GM12878 (cell line): ENCODE results near the gene AGMAT. TPM values are rescaled to one million over a fixed set of nuclear protein-coding genes. Genes with fewer than 3 reads are reported as not detected.
A peak's percentile ranks its signal among the peaks of the same experiment; 100 is the strongest.

Experiments
- ATAC-seq: fragments of 200-7000 bp; cut with Tn5 transposase; 3 replicates; pipeline ENCODE4 v1.9.1; 2020; ENCODE audit warnings: mild to moderate bottlenecking, moderate library complexity
- BruUV-seq: library from RNA; stranded (reverse); fragments of 400-500 nt; replicated peaks from 2 replicates; lab custom pipeline; 2021; lab: Mats Ljungman, UMichigan
- CTCF ChIA-PET: fragments of 300-600 bp; sonication (Branson Sonifier 250); formaldehyde crosslinking; extraction: SDS; loops from one replicate; lab custom pipeline; 2021; ENCODE audit warnings: inconsistent platforms; lab: Yijun Ruan, JAX
- POLR2A ChIA-PET: fragments of 350-600 bp; formaldehyde crosslinking; extraction: SDS; loops from one replicate; lab custom pipeline; 2021; ENCODE audit warnings: inconsistent platforms; lab: Charles Lee
- RAD21 ChIA-PET: fragments of 300-600 bp; sonication (Branson Sonifier 250); formaldehyde crosslinking; loops from one replicate; lab custom pipeline; 2023; ENCODE audit warnings: antibody characterized with exemption; ENCODE audit not compliant: unreplicated experiment; lab: Charles Lee
- SMC1A ChIA-PET: fragments of 300-600 bp; sonication (Branson Sonifier 250); formaldehyde crosslinking; loops from one replicate; lab custom pipeline; 2023; ENCODE audit not compliant: unreplicated experiment, uncharacterized antibody; lab: Charles Lee
- DNase-seq: peaks from one replicate; pipeline ENCODE4 v3.0.0-alpha.2; 2011; ENCODE audit warnings: low read depth, low spot score
- FAIRE-seq: peaks from 3 replicates; lab custom pipeline; 2011; peaks lifted over from hg19 to GRCh38; lab: Jason Lieb, UNC
- H2AFZ ChIP-seq: 2 replicates; pipeline ENCODE4 v1.6.0; 2011; ENCODE audit warnings: low read depth, low read length, control low read depth; ENCODE audit not compliant: control insufficient read depth
- H3K27ac ChIP-seq: 2 replicates; pipeline ENCODE4 v1.5.1; 2011; ENCODE audit warnings: control low read depth; ENCODE audit not compliant: control insufficient read depth, insufficient read depth
- H3K27me3 ChIP-seq, 2 experiments: replicated peaks in 1 of 2; 2 replicates each; pipeline versions ENCODE4 v1.6.0 to v1.6.1; 2011; ENCODE audit warnings: low read length in 1 of 2; ENCODE audit not compliant: control insufficient read depth in 2 of 2, insufficient read depth in 2 of 2
- H3K36me3 ChIP-seq, 2 experiments: 2 replicates each; pipeline ENCODE4 v1.5.1; 2011; ENCODE audit warnings: low read length in 1 of 2; ENCODE audit not compliant: control insufficient read depth in 2 of 2, insufficient read depth in 2 of 2
- H3K4me1 ChIP-seq: 2 replicates; pipeline ENCODE4 v1.6.1; 2011; ENCODE audit warnings: mild to moderate bottlenecking, low read length, moderate library complexity, mixed read lengths; ENCODE audit not compliant: control insufficient read depth, insufficient read depth
- H3K4me2 ChIP-seq: 2 replicates; pipeline ENCODE4 v1.6.0; 2011; ENCODE audit warnings: control low read depth; ENCODE audit not compliant: control insufficient read depth, insufficient read depth
- H3K4me3 ChIP-seq: fragments of 200-600 bp; sonication (generic); 2 replicates; pipeline ENCODE4 v1.5.1; 2016
- H3K79me2 ChIP-seq: 2 replicates; pipeline ENCODE4 v1.6.0; 2011; ENCODE audit warnings: low read length; ENCODE audit not compliant: control insufficient read depth, insufficient read depth
- H3K9ac ChIP-seq: 2 replicates; pipeline ENCODE4 v1.8.0; 2011; ENCODE audit warnings: low read length, control low read depth, mixed read lengths; ENCODE audit not compliant: control insufficient read depth, insufficient read depth
- H3K9me3 ChIP-seq: replicated peaks from 3 replicates; pipeline ENCODE4 v1.5.1; 2011; ENCODE audit warnings: mild to moderate bottlenecking, low read length; ENCODE audit not compliant: control insufficient read depth, insufficient read depth
- H4K20me1 ChIP-seq: 2 replicates; pipeline ENCODE4 v1.6.0; 2011; ENCODE audit not compliant: control insufficient read depth, insufficient read depth
- CEBPB ChIP-seq, 2 experiments: fragments of 150-350 bp in 1 of 2; IDR thresholded peaks; 2 replicates each; pipeline ENCODE4 v1.6.1; 2012 to 2014; ENCODE audit warnings: low read depth in 2 of 2, low read length in 2 of 2, borderline replicate concordance in 1 of 2, inconsistent platforms in 1 of 2
- CHD2 ChIP-seq: IDR thresholded peaks from 2 replicates; pipeline ENCODE4 v1.6.1; 2011; ENCODE audit warnings: low read depth, low read length, improper control_type of control experiment, borderline replicate concordance
- CREB1 ChIP-seq: IDR thresholded peaks from 2 replicates; pipeline ENCODE4 v1.6.1; 2012; ENCODE audit warnings: low read depth, mild to moderate bottlenecking, inconsistent platforms
- ELK1 ChIP-seq: IDR thresholded peaks from 2 replicates; pipeline ENCODE4 v1.6.1; 2012; ENCODE audit warnings: low read depth, low read length, improper control_type of control experiment
- EZH2 ChIP-seq: IDR thresholded peaks from 2 replicates; pipeline ENCODE4 v1.6.1; 2012; ENCODE audit warnings: low read depth, mild to moderate bottlenecking, control low read depth, inconsistent platforms, low read length, borderline replicate concordance; ENCODE audit not compliant: control insufficient read depth
- NBN ChIP-seq: fragments of 450-650 bp; IDR thresholded peaks from 2 replicates; pipeline ENCODE4 v1.6.1; 2016
- NFYA ChIP-seq: IDR thresholded peaks from 2 replicates; pipeline ENCODE4 v1.6.1; 2011; ENCODE audit warnings: low read depth, mild to moderate bottlenecking, low read length, improper control_type of control experiment, borderline replicate concordance
- NKRF ChIP-seq: fragments of 450-650 bp; conservative IDR thresholded peaks from 2 replicates; pipeline ENCODE4 v1.6.1; 2017; ENCODE audit warnings: mild to moderate bottlenecking, moderate library complexity
- NR2F1 ChIP-seq: fragments of 450-650 bp; conservative IDR thresholded peaks from 2 replicates; pipeline ENCODE4 v1.6.1; 2017; ENCODE audit warnings: mild to moderate bottlenecking
- POLR2AphosphoS2 ChIP-seq: IDR thresholded peaks from 2 replicates; pipeline ENCODE4 v1.6.1; 2011; ENCODE audit warnings: low read depth, mild to moderate bottlenecking, low read length, improper control_type of control experiment, moderate library complexity
- RUNX3 ChIP-seq: IDR thresholded peaks from 2 replicates; pipeline ENCODE4 v1.6.1; 2012; ENCODE audit warnings: low read length, inconsistent platforms
- SP1 ChIP-seq: IDR thresholded peaks from one replicate; pipeline ENCODE4 v1.6.1; 2011; ENCODE audit warnings: low read depth, low read length
- STAT1 ChIP-seq: fragments of 450-650 bp; conservative IDR thresholded peaks from 2 replicates; pipeline ENCODE4 v1.6.1; 2014; ENCODE audit warnings: antibody characterized with exemption, mild to moderate bottlenecking
- TBL1XR1 ChIP-seq: IDR thresholded peaks from 2 replicates; pipeline ENCODE4 v1.6.1; 2012; ENCODE audit warnings: low read depth, low read length, improper control_type of control experiment
- WGBS: methylation state at CpG from one replicate; pipeline ENCODE4 v1.1.6; 2016; ENCODE audit warnings: low lambda C conversion rate; ENCODE audit not compliant: insufficient replicate concordance, insufficient coverage; ENCODE audit errors: missing lambda C conversion rate; 5-methylcytosine and 5-hydroxymethylcytosine counted together
- in situ Hi-C: fragments of 300-500 bp; cut with MboI; formaldehyde crosslinking; loops from 9 replicates; pipeline ENCODE4 v1.14.3; 2018; ENCODE audit warnings: mixed read lengths
- intact Hi-C: fragments of 100-400 bp; cut with micrococcal nuclease; formaldehyde crosslinking; loops from one replicate; pipeline ENCODE4 v1.14.2; 2022; ENCODE audit not compliant: unreplicated experiment
- polyA plus RNA-seq, 11 experiments: library from polyadenylated mRNA; depleted of rRNA in 4 of 11; unstranded in 6 of 11; stranded (reverse) in 5 of 11; fragments of >200 nt; fragmentation: Nextera tagmentation in 4 of 11; fragmentation: Illumina TruSeq in 1 of 11; extraction: Ambion mirVana in 4 of 11; extraction: Trizol in 1 of 11; gene quantifications; 1 replicate in 1 of 11; 2 replicates in 10 of 11; pipeline versions ENCODE4 v1.2.1 to v1.2.3, GENCODE V29; 2011 to 2016; ENCODE audit warnings: inconsistent platforms in 2 of 11, missing spikeins in 2 of 11, low read depth in 1 of 11
- small RNA-seq: library from RNA; depleted of rRNA; stranded (forward); fragments of <200 nt; gene quantifications from one replicate; pipeline ENCODE3, GENCODE V24; 2014
- total RNA-seq, 4 experiments: library from RNA; depleted of rRNA in 3 of 4; stranded (reverse); fragments of >200 nt in 3 of 4; fragmentation: Illumina TruSeq in 1 of 4; extraction: Trizol in 1 of 4; gene quantifications; 2 replicates each; pipeline versions ENCODE4 v1.2.1 to v1.2.3, GENCODE V29; 2013 to 2021

The AGMAT gene
- total and polyA plus RNA-seq, 10 of the 15 experiments (the other 5 are each of a cell fraction or from before 2014, with no cell fraction given) = 0.47 to 7.9 (median 4.7) TPM

GRCh38 chr1:15522551-15522950 lies 62.3 kb downstream of the AGMAT start:
- DNase-seq = no peak
- Histone ChIP-seq H3K79me2 (peaks cover 12% of the 10 kb centered on the region), H3K4me1 (peaks cover 9% of the 10 kb centered on the region; the same call in 1 of the 2 replicates)
- intact Hi-C loops = loop anchor here (10.0 kb wide), 2 partner anchors 322 to 452 kb away; partner anchors contain the start of genes SPEN and ZBTB17
- ChIA-PET RAD21 (no interaction called here), POLR2A (no interaction called here)
- no peak for TF ChIP-seq NKRF
- no peak for TF ChIP-seq NBN
- no peak for TF ChIP-seq POLR2AphosphoS2
- no peak for TF ChIP-seq TBL1XR1
- TF ChIP-seq CREB1 = no peak
- TF ChIP-seq CEBPB (IDR thresholded peaks at IDR 0.05; ENCODE audit: borderline replicate concordance in 1 of 2, low read depth in 2 of 2, low read length in 2 of 2) = no peak
- no peak for TF ChIP-seq STAT1
- no peak for TF ChIP-seq RUNX3
- TF ChIP-seq SP1 = no peak
- no peak for TF ChIP-seq CHD2
- TF ChIP-seq NR2F1 = no peak
- TF ChIP-seq NFYA = no peak
- no peak for TF ChIP-seq EZH2
- TF ChIP-seq ELK1 = no peak
- TF ChIP-seq, all 136 proteins: peak for 0
- FAIRE-seq (no peak), ATAC-seq (no peak)
- peak overlapping the region; percentile 82; the same call in 1 of the 2 replicates for H3K4me2 ChIP-seq
- ChIA-PET SMC1A (no interaction called here), CTCF (no interaction called here)
- no peak overlapping the region for H3K4me3 ChIP-seq
- no peaks in the 10 kb centered on the region for H3K36me3 ChIP-seq
- H3K9me3 ChIP-seq = no peaks in the 10 kb centered on the region
- no peak overlapping the region for H3K9ac ChIP-seq
- no peaks in the 10 kb centered on the region for H4K20me1 ChIP-seq
- BruUV-seq = no TSS peak
- no peaks in the 10 kb centered on the region for H3K27me3 ChIP-seq
- WGBS = 100% methylated on average over 4 of the region's 4 CpGs
- H2AFZ ChIP-seq = no peak overlapping the region
- in situ Hi-C loops = no loop called here
- no peak overlapping the region for H3K27ac ChIP-seq

Small RNAs within 50 kb of the gene (small RNA-seq; reads per million reads assigned to genes)
- gene CD24P1 (not detected), gene RNU7-179P (not detected), gene SCARNA21B (not detected)

Other genes starting within 250 kb of the AGMAT start
Only the 7 nearest of the 12 such genes appear.
- not detected in 2 replicates for gene CTRC, start 146.6 kb downstream of the AGMAT start, total RNA-seq (2014; rRNA removed)
- not detected in 2 replicates for gene CTRC, start 146.6 kb downstream of the AGMAT start, total RNA-seq (2014; rRNA removed; fragmentation: Illumina TruSeq; extraction: Trizol)
- gene CTRC, start 146.6 kb downstream of the AGMAT start, total RNA-seq (2021) = 1.5 and 1.9 TPM in 2 replicates
- gene CTRC, start 146.6 kb downstream of the AGMAT start, polyA plus RNA-seq (2011; rRNA removed) = not detected in 2 replicates
- gene CTRC, start 146.6 kb downstream of the AGMAT start, polyA plus RNA-seq (2014; fragmentation: Illumina TruSeq; extraction: Trizol) = 0.79 TPM in 1 of 2 replicates, not detected in the other
- not detected for gene CTRC, start 146.6 kb downstream of the AGMAT start, polyA plus RNA-seq (2014; fragmentation: Nextera tagmentation; extraction: Ambion mirVana)
- 0.03 TPM in 1 of 2 replicates, not detected in the other for gene CTRC, start 146.6 kb downstream of the AGMAT start, polyA plus RNA-seq (2014; rRNA removed)
- not detected for gene CTRC, start 146.6 kb downstream of the AGMAT start, polyA plus RNA-seq (2016; fragmentation: Nextera tagmentation; extraction: Ambion mirVana)
- not detected in 2 replicates for gene CELA2A, start 128.3 kb downstream of the AGMAT start, total RNA-seq (2014; rRNA removed)
- not detected in 2 replicates for gene CELA2A, start 128.3 kb downstream of the AGMAT start, total RNA-seq (2014; rRNA removed; fragmentation: Illumina TruSeq; extraction: Trizol)
- 0.90 and 1.5 TPM in 2 replicates for gene CELA2A, start 128.3 kb downstream of the AGMAT start, total RNA-seq (2021)
- not detected in 2 replicates for gene CELA2A, start 128.3 kb downstream of the AGMAT start, polyA plus RNA-seq (2011; rRNA removed)
- not detected in 2 replicates for gene CELA2A, start 128.3 kb downstream of the AGMAT start, polyA plus RNA-seq (2014; fragmentation: Illumina TruSeq; extraction: Trizol)
- gene CELA2A, start 128.3 kb downstream of the AGMAT start, polyA plus RNA-seq (2014; fragmentation: Nextera tagmentation; extraction: Ambion mirVana) = not detected
- gene CELA2A, start 128.3 kb downstream of the AGMAT start, polyA plus RNA-seq (2014; rRNA removed) = not detected in 2 replicates
- not detected for gene CELA2A, start 128.3 kb downstream of the AGMAT start, polyA plus RNA-seq (2016; fragmentation: Nextera tagmentation; extraction: Ambion mirVana)
- not detected in 2 replicates for gene CELA2B, start 108.9 kb downstream of the AGMAT start, total RNA-seq (2014; rRNA removed)
- not detected in 2 replicates for gene CELA2B, start 108.9 kb downstream of the AGMAT start, total RNA-seq (2014; rRNA removed; fragmentation: Illumina TruSeq; extraction: Trizol)
- gene CELA2B, start 108.9 kb downstream of the AGMAT start, total RNA-seq (2021) = 0.27 TPM in 1 of 2 replicates, not detected in the other
- not detected in 2 replicates for gene CELA2B, start 108.9 kb downstream of the AGMAT start, polyA plus RNA-seq (2011; rRNA removed)
- not detected in 2 replicates for gene CELA2B, start 108.9 kb downstream of the AGMAT start, polyA plus RNA-seq (2014; fragmentation: Illumina TruSeq; extraction: Trizol)
- not detected for gene CELA2B, start 108.9 kb downstream of the AGMAT start, polyA plus RNA-seq (2014; fragmentation: Nextera tagmentation; extraction: Ambion mirVana)
- gene CELA2B, start 108.9 kb downstream of the AGMAT start, polyA plus RNA-seq (2014; rRNA removed) = not detected in 2 replicates
- not detected for gene CELA2B, start 108.9 kb downstream of the AGMAT start, polyA plus RNA-seq (2016; fragmentation: Nextera tagmentation; extraction: Ambion mirVana)
- gene CASP9, start 60.8 kb downstream of the AGMAT start, total RNA-seq (2014; rRNA removed) = 7.6 and 8.7 TPM in 2 replicates
- 6.3 and 6.5 TPM in 2 replicates for gene CASP9, start 60.8 kb downstream of the AGMAT start, total RNA-seq (2014; rRNA removed; fragmentation: Illumina TruSeq; extraction: Trizol)
- 8.5 and 10.8 TPM in 2 replicates for gene CASP9, start 60.8 kb downstream of the AGMAT start, total RNA-seq (2021)
- 10.1 and 14.6 TPM in 2 replicates for gene CASP9, start 60.8 kb downstream of the AGMAT start, polyA plus RNA-seq (2011; rRNA removed)
- gene CASP9, start 60.8 kb downstream of the AGMAT start, polyA plus RNA-seq (2014; fragmentation: Illumina TruSeq; extraction: Trizol) = 7.9 and 8.2 TPM in 2 replicates
- gene CASP9, start 60.8 kb downstream of the AGMAT start, polyA plus RNA-seq (2014; fragmentation: Nextera tagmentation; extraction: Ambion mirVana) = 1 to 10 TPM; 2.7 to 3.9 TPM
- 8.8 and 9.8 TPM in 2 replicates for gene CASP9, start 60.8 kb downstream of the AGMAT start, polyA plus RNA-seq (2014; rRNA removed)
- 1 to 10 TPM; 7.2 to 7.6 TPM for gene CASP9, start 60.8 kb downstream of the AGMAT start, polyA plus RNA-seq (2016; fragmentation: Nextera tagmentation; extraction: Ambion mirVana)
- gene DNAJC16, start 58.2 kb downstream of the AGMAT start, total RNA-seq (2014; rRNA removed) = 12.2 and 12.7 TPM in 2 replicates
- gene DNAJC16, start 58.2 kb downstream of the AGMAT start, total RNA-seq (2014; rRNA removed; fragmentation: Illumina TruSeq; extraction: Trizol) = 9.4 and 10.3 TPM in 2 replicates
- 10.3 and 11.8 TPM in 2 replicates for gene DNAJC16, start 58.2 kb downstream of the AGMAT start, total RNA-seq (2021)
- 8.6 and 10.6 TPM in 2 replicates for gene DNAJC16, start 58.2 kb downstream of the AGMAT start, polyA plus RNA-seq (2011; rRNA removed)
- gene DNAJC16, start 58.2 kb downstream of the AGMAT start, polyA plus RNA-seq (2014; fragmentation: Illumina TruSeq; extraction: Trizol) = 8.5 and 10.7 TPM in 2 replicates
- gene DNAJC16, start 58.2 kb downstream of the AGMAT start, polyA plus RNA-seq (2014; fragmentation: Nextera tagmentation; extraction: Ambion mirVana) = 1 to 10 TPM; 2.4 to 4.4 TPM
- 7.0 and 7.1 TPM in 2 replicates for gene DNAJC16, start 58.2 kb downstream of the AGMAT start, polyA plus RNA-seq (2014; rRNA removed)
- 1 to 10 TPM; 6.8 to 6.9 TPM for gene DNAJC16, start 58.2 kb downstream of the AGMAT start, polyA plus RNA-seq (2016; fragmentation: Nextera tagmentation; extraction: Ambion mirVana)
- 24.1 TPM in 2 replicates for gene DDI2, start 32.4 kb upstream of the AGMAT start, total RNA-seq (2014; rRNA removed)
- gene DDI2, start 32.4 kb upstream of the AGMAT start, total RNA-seq (2014; rRNA removed; fragmentation: Illumina TruSeq; extraction: Trizol) = 17.1 and 17.3 TPM in 2 replicates
- 29.1 and 33.1 TPM in 2 replicates for gene DDI2, start 32.4 kb upstream of the AGMAT start, total RNA-seq (2021)
- 10.8 TPM in 2 replicates for gene DDI2, start 32.4 kb upstream of the AGMAT start, polyA plus RNA-seq (2011; rRNA removed)
- gene DDI2, start 32.4 kb upstream of the AGMAT start, polyA plus RNA-seq (2014; fragmentation: Illumina TruSeq; extraction: Trizol) = 22.0 and 23.0 TPM in 2 replicates
- 1 to 10 TPM; 3.3 to 3.6 TPM for gene DDI2, start 32.4 kb upstream of the AGMAT start, polyA plus RNA-seq (2014; fragmentation: Nextera tagmentation; extraction: Ambion mirVana)
- gene DDI2, start 32.4 kb upstream of the AGMAT start, polyA plus RNA-seq (2014; rRNA removed) = 11.6 and 12.3 TPM in 2 replicates
- 10 to 100 TPM in 1 of 2 experiments, 1 to 10 TPM in 1; 7.1 to 10.1 TPM for gene DDI2, start 32.4 kb upstream of the AGMAT start, polyA plus RNA-seq (2016; fragmentation: Nextera tagmentation; extraction: Ambion mirVana)
- 20.9 and 25.8 TPM in 2 replicates for gene PLEKHM2, start 99.3 kb upstream of the AGMAT start, total RNA-seq (2014; rRNA removed)
- gene PLEKHM2, start 99.3 kb upstream of the AGMAT start, total RNA-seq (2014; rRNA removed; fragmentation: Illumina TruSeq; extraction: Trizol) = 14.0 and 18.3 TPM in 2 replicates
- 48.9 and 55.2 TPM in 2 replicates for gene PLEKHM2, start 99.3 kb upstream of the AGMAT start, total RNA-seq (2021)
- gene PLEKHM2, start 99.3 kb upstream of the AGMAT start, polyA plus RNA-seq (2011; rRNA removed) = 15.9 and 41.0 TPM in 2 replicates
- 7.4 and 20.2 TPM in 2 replicates for gene PLEKHM2, start 99.3 kb upstream of the AGMAT start, polyA plus RNA-seq (2014; fragmentation: Illumina TruSeq; extraction: Trizol)
- under 1 TPM; 0.37 to 0.53 TPM for gene PLEKHM2, start 99.3 kb upstream of the AGMAT start, polyA plus RNA-seq (2014; fragmentation: Nextera tagmentation; extraction: Ambion mirVana)
- gene PLEKHM2, start 99.3 kb upstream of the AGMAT start, polyA plus RNA-seq (2014; rRNA removed) = 38.6 and 47.2 TPM in 2 replicates
- 1 to 10 TPM; 6.8 to 7.9 TPM for gene PLEKHM2, start 99.3 kb upstream of the AGMAT start, polyA plus RNA-seq (2016; fragmentation: Nextera tagmentation; extraction: Ambion mirVana)